ENCODE results near the gene VWA1.
"Not testable (repeated sequence)": the region's sequence is repeated elsewhere in the genome, so short reads cannot be mapped to it uniquely, and the experiment has no call there.

Gene VWA1

GRCh38 chr1:1451696-1452364, 16.3 kb downstream of the VWA1 start:
- Histone ChIP-seq H3K27me3 (ENCODE audit: control insufficient read depth, insufficient read depth, low read length) (no peaks in the 10 kb centered on the region), H3K36me3 (ENCODE audit: control insufficient read depth, insufficient read depth, low read length) (no peaks in the 10 kb centered on the region), H3K4me3 (ENCODE audit: low read depth, low read length) (no peak overlapping the region), H3K27ac (ENCODE audit: low read depth, low read length) (no peak overlapping the region), H3K9me3 (ENCODE audit: control insufficient read depth, insufficient read depth, low read length) (no peaks in the 10 kb centered on the region), H3K9ac (ENCODE audit: low read depth, low read length) (no peak overlapping the region), H3K4me1 (ENCODE audit: control insufficient read depth, insufficient read depth, low read length) (no peaks in the 10 kb centered on the region)

GRCh38 chr1:1452365-1452739, 16.9 kb downstream of the VWA1 start:
- H3K27ac ChIP-seq (ENCODE audit: low read depth, low read length); H3K9ac ChIP-seq (ENCODE audit: low read depth, low read length); H3K9me3 ChIP-seq (ENCODE audit: control insufficient read depth, insufficient read depth, low read length); H3K27me3 ChIP-seq (ENCODE audit: control insufficient read depth, insufficient read depth, low read length); H3K4me1 ChIP-seq (ENCODE audit: control insufficient read depth, insufficient read depth, low read length); H3K36me3 ChIP-seq (ENCODE audit: control insufficient read depth, insufficient read depth, low read length); H3K4me3 ChIP-seq (ENCODE audit: low read depth, low read length): not testable (repeated sequence)

GRCh38 chr1:1452882-1453281, 17.4 kb downstream of the VWA1 start:
- no peaks in the 10 kb centered on the region for H3K9me3 ChIP-seq (ENCODE audit: control insufficient read depth, insufficient read depth, low read length)
- no peak overlapping the region for H3K9ac ChIP-seq (ENCODE audit: low read depth, low read length)
- no peak overlapping the region for H3K4me3 ChIP-seq (ENCODE audit: low read depth, low read length)
- no peaks in the 10 kb centered on the region for H3K36me3 ChIP-seq (ENCODE audit: control insufficient read depth, insufficient read depth, low read length)
- H3K27me3 ChIP-seq (ENCODE audit: control insufficient read depth, insufficient read depth, low read length): no peaks in the 10 kb centered on the region
- H3K27ac ChIP-seq (ENCODE audit: low read depth, low read length): no peak overlapping the region
- H3K4me1 ChIP-seq (ENCODE audit: control insufficient read depth, insufficient read depth, low read length): no peaks in the 10 kb centered on the region

GRCh38 chr1:1454286-1455056, 19.0 kb downstream of the VWA1 start:
- H3K9me3 ChIP-seq (ENCODE audit: control insufficient read depth, insufficient read depth, low read length); H3K4me3 ChIP-seq (ENCODE audit: low read depth, low read length); H3K27ac ChIP-seq (ENCODE audit: low read depth, low read length); H3K36me3 ChIP-seq (ENCODE audit: control insufficient read depth, insufficient read depth, low read length); H3K27me3 ChIP-seq (ENCODE audit: control insufficient read depth, insufficient read depth, low read length); H3K4me1 ChIP-seq (ENCODE audit: control insufficient read depth, insufficient read depth, low read length); H3K9ac ChIP-seq (ENCODE audit: low read depth, low read length): not testable (repeated sequence)

- H3K9me3 ChIP-seq (ENCODE audit: control insufficient read depth, insufficient read depth, low read length): no peaks in the 10 kb centered on the region
These were observed 19.9 kb downstream of the VWA1 start for GRCh38 chr1:1455366-1455884.

GRCh38 chr1:1455934-1456333, 20.4 kb downstream of the VWA1 start:
- not testable (repeated sequence) for H3K4me3 ChIP-seq (ENCODE audit: low read depth, low read length); H3K27me3 ChIP-seq (ENCODE audit: control insufficient read depth, insufficient read depth, low read length); H3K9me3 ChIP-seq (ENCODE audit: control insufficient read depth, insufficient read depth, low read length); H3K36me3 ChIP-seq (ENCODE audit: control insufficient read depth, insufficient read depth, low read length); H3K9ac ChIP-seq (ENCODE audit: low read depth, low read length); H3K4me1 ChIP-seq (ENCODE audit: control insufficient read depth, insufficient read depth, low read length); H3K27ac ChIP-seq (ENCODE audit: low read depth, low read length)

More at GRCh38 chr1:1455366-1455884, 19.9 kb downstream of the VWA1 start:
- Histone ChIP-seq H3K4me1 (ENCODE audit: control insufficient read depth, insufficient read depth, low read length) (no peaks in the 10 kb centered on the region), H3K27me3 (ENCODE audit: control insufficient read depth, insufficient read depth, low read length) (no peaks in the 10 kb centered on the region), H3K36me3 (ENCODE audit: control insufficient read depth, insufficient read depth, low read length) (no peaks in the 10 kb centered on the region), H3K4me3 (ENCODE audit: low read depth, low read length) (no peak overlapping the region), H3K9ac (ENCODE audit: low read depth, low read length) (no peak overlapping the region), H3K27ac (ENCODE audit: low read depth, low read length) (no peak overlapping the region)

- H3K9ac ChIP-seq (ENCODE audit: low read depth, low read length); H3K36me3 ChIP-seq (ENCODE audit: control insufficient read depth, insufficient read depth, low read length); H3K4me3 ChIP-seq (ENCODE audit: low read depth, low read length); H3K27me3 ChIP-seq (ENCODE audit: control insufficient read depth, insufficient read depth, low read length); H3K27ac ChIP-seq (ENCODE audit: low read depth, low read length); H3K9me3 ChIP-seq (ENCODE audit: control insufficient read depth, insufficient read depth, low read length); H3K4me1 ChIP-seq (ENCODE audit: control insufficient read depth, insufficient read depth, low read length): not testable (repeated sequence)
These were observed 21.3 kb downstream of the VWA1 start for GRCh38 chr1:1456683-1457255.

- not testable (repeated sequence) for H3K27ac ChIP-seq (ENCODE audit: low read depth, low read length); H3K9ac ChIP-seq (ENCODE audit: low read depth, low read length); H3K27me3 ChIP-seq (ENCODE audit: control insufficient read depth, insufficient read depth, low read length); H3K9me3 ChIP-seq (ENCODE audit: control insufficient read depth, insufficient read depth, low read length); H3K4me3 ChIP-seq (ENCODE audit: low read depth, low read length); H3K4me1 ChIP-seq (ENCODE audit: control insufficient read depth, insufficient read depth, low read length); H3K36me3 ChIP-seq (ENCODE audit: control insufficient read depth, insufficient read depth, low read length)
These were observed 23.7 kb downstream of the VWA1 start for GRCh38 chr1:1459156-1459555.

- not testable (repeated sequence) for H3K27ac ChIP-seq (ENCODE audit: low read depth, low read length); H3K27me3 ChIP-seq (ENCODE audit: control insufficient read depth, insufficient read depth, low read length); H3K36me3 ChIP-seq (ENCODE audit: control insufficient read depth, insufficient read depth, low read length); H3K4me3 ChIP-seq (ENCODE audit: low read depth, low read length); H3K9me3 ChIP-seq (ENCODE audit: control insufficient read depth, insufficient read depth, low read length); H3K4me1 ChIP-seq (ENCODE audit: control insufficient read depth, insufficient read depth, low read length); H3K9ac ChIP-seq (ENCODE audit: low read depth, low read length)
These were observed 24.2 kb downstream of the VWA1 start for GRCh38 chr1:1459711-1460110.

GRCh38 chr1:1460540-1461130, 25.1 kb downstream of the VWA1 start:
- H3K9ac ChIP-seq (ENCODE audit: low read depth, low read length): no peak overlapping the region
- H3K36me3 ChIP-seq (ENCODE audit: control insufficient read depth, insufficient read depth, low read length): no peaks in the 10 kb centered on the region
- H3K4me3 ChIP-seq (ENCODE audit: low read depth, low read length): no peak overlapping the region
- no peaks in the 10 kb centered on the region; the same call in 1 of the 2 replicates for H3K9me3 ChIP-seq (ENCODE audit: control insufficient read depth, insufficient read depth, low read length)
- no peak overlapping the region for H3K27ac ChIP-seq (ENCODE audit: low read depth, low read length)
- H3K4me1 ChIP-seq (ENCODE audit: control insufficient read depth, insufficient read depth, low read length): no peaks in the 10 kb centered on the region
- no peaks in the 10 kb centered on the region for H3K27me3 ChIP-seq (ENCODE audit: control insufficient read depth, insufficient read depth, low read length)
